Bronchial epithelial cell (primary cell): ENCODE measurements around the gene NUP50. TPM values are rescaled to one million over a fixed set of nuclear protein-coding genes. Genes with fewer than 3 reads are reported as not detected.

Experiments
- DNase-seq: peaks from one replicate; pipeline ENCODE4 v3.0.0-alpha.2; 2010; ENCODE audit warnings: low read depth
- FAIRE-seq: peaks from 2 replicates; lab custom pipeline; 2011; peaks lifted over from hg19 to GRCh38; lab: Jason Lieb, UNC
- H3K27me3 ChIP-seq: 2 replicates; pipeline ENCODE4 v1.5.1; 2011; ENCODE audit warnings: low read length; ENCODE audit not compliant: control insufficient read depth, insufficient read depth
- H3K36me3 ChIP-seq: 2 replicates; pipeline ENCODE4 v1.5.1; 2011; ENCODE audit warnings: low read length; ENCODE audit not compliant: control insufficient read depth, insufficient read depth
- H3K4me3 ChIP-seq: 2 replicates; pipeline ENCODE4 v1.5.1; 2011; ENCODE audit warnings: mild to moderate bottlenecking, low read depth, low read length, control low read depth
- CTCF ChIP-seq: IDR thresholded peaks from 2 replicates; pipeline ENCODE4 v1.5.1; 2011; ENCODE audit warnings: mild to moderate bottlenecking, moderate library complexity, low read length, control low read depth, inconsistent platforms; ENCODE audit not compliant: insufficient read depth, severe bottlenecking
- total RNA-seq: library from RNA; depleted of rRNA; stranded (reverse); fragments of >200 nt; gene quantifications from 2 replicates; pipeline ENCODE4 v1.2.1, GENCODE V29; 2014

The NUP50 gene
- total RNA-seq, 1 donor from 2014 or later: 74.2 TPM

- Histone ChIP-seq H3K36me3 (peaks cover 26% of the 10 kb centered on the region), H3K4me3 (no peak overlapping the region), H3K27me3 (no peaks in the 10 kb centered on the region)
- TF ChIP-seq CTCF: no peak
- DNase-seq (no peak), FAIRE-seq (no peak)
These were observed 48.1 kb downstream of the NUP50 start for GRCh38 chr22:45211848-45212247.

GRCh38 chr22:45212306-45212709 is 48.6 kb downstream of the NUP50 start:
- peaks cover 26% of the 10 kb centered on the region for H3K36me3 ChIP-seq
- no peak for TF ChIP-seq CTCF
- FAIRE-seq (no peak), DNase-seq (peak; percentile 72)
- no peak overlapping the region for H3K4me3 ChIP-seq
- no peaks in the 10 kb centered on the region for H3K27me3 ChIP-seq

GRCh38 chr22:45212992-45213751 is 49.4 kb downstream of the NUP50 start:
- DNase-seq: no peak
- TF ChIP-seq CTCF: no peak
- Histone ChIP-seq H3K36me3 (peaks cover 22% of the 10 kb centered on the region), H3K27me3 (no peaks in the 10 kb centered on the region), H3K4me3 (no peak overlapping the region)
- FAIRE-seq: no peak

GRCh38 chr22:45216133-45217003 is 52.6 kb downstream of the NUP50 start:
- no peak for TF ChIP-seq CTCF
- DNase-seq (no peak), FAIRE-seq (peak; percentile 36)
- Histone ChIP-seq H3K36me3 (peaks cover 9% of the 10 kb centered on the region), H3K4me3 (no peak overlapping the region), H3K27me3 (no peaks in the 10 kb centered on the region)

- Histone ChIP-seq H3K36me3 (peaks cover 4% of the 10 kb centered on the region), H3K4me3 (no peak overlapping the region), H3K27me3 (no peaks in the 10 kb centered on the region)
- no peak for FAIRE-seq
- no peak for TF ChIP-seq CTCF
- no peak for DNase-seq
These were observed 53.6 kb downstream of the NUP50 start for GRCh38 chr22:45217345-45217744.
